Activated CD8-positive, alpha-beta memory T cell treated with anti-CD3 and anti-CD28 coated beads for 4 hours (primary cell): Measurements from ENCODE around the gene UNCX.
"Not testable (repeated sequence)": the region's sequence is repeated elsewhere in the genome, so short reads cannot be mapped to it uniquely, and the experiment has no call there.

Source experiments
- DNase-seq, 2 donors: peaks; one replicate each; pipeline ENCODE4 v3.0.0-alpha.2; 2020; ENCODE audit warnings: low read depth in 2 of 2

Gene UNCX

GRCh38 chr7:1278543-1278942, 45.9 kb downstream of the UNCX start:
- DNase-seq, result no peak

GRCh38 chr7:1279041-1279440, 46.4 kb downstream of the UNCX start:
- no peak for DNase-seq

- DNase-seq, result not testable (repeated sequence)
These were observed 47.2 kb downstream of the UNCX start for GRCh38 chr7:1279895-1280294.

- DNase-seq, result no peak
These were observed 48.4 kb downstream of the UNCX start for GRCh38 chr7:1281068-1281467.

- DNase-seq, result no peak
These were observed 50.0 kb downstream of the UNCX start for GRCh38 chr7:1282679-1283078.

- no peak for DNase-seq
These were observed 50.7 kb downstream of the UNCX start for GRCh38 chr7:1283337-1283736.

- no peak for DNase-seq
These were observed 51.5 kb downstream of the UNCX start for GRCh38 chr7:1283941-1284742.

- no peak for DNase-seq
These were observed 52.2 kb downstream of the UNCX start for GRCh38 chr7:1284743-1285458.

GRCh38 chr7:1285556-1286301, 53.1 kb downstream of the UNCX start:
- no peak for DNase-seq
